Measurements from ENCODE around the gene RPS15.
"Not testable (repeated sequence)": the region's sequence is repeated elsewhere in the genome, so short reads cannot be mapped to it uniquely, and the experiment has no call there.

The RPS15 gene

GRCh38 chr19:1475751-1476437 is 37.7 kb downstream of the RPS15 start:
- no peak for TF ChIP-seq CTCF (IDR thresholded peaks at IDR 0.05; ENCODE audit: control insufficient read depth, extremely low read depth, insufficient read depth)
- H3K4me3 ChIP-seq (ENCODE audit: low read depth, low read length), result no peak overlapping the region
- no peak for DNase-seq (ENCODE audit: low read depth)

DNA sequence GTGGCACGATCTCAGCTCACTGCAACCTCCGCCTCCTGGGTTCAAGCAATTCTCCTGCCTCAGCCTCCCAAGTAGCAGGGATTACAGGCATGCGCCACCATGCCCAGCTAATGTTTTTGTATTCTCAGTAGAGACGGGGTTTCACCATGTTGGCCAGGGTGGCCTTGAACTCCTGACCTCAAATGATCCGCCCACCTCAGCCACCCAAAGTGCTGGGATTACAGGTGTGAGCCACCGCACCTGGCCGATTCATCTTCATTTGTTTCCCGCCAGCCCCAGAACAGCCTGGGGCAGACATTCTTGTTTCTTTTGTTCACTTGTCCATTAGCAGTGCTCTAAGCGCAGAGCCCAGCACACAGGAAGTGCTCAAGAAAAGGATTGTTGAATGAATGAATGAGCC is 38.9 kb downstream of the RPS15 start:
- DNase-seq (ENCODE audit: low read depth); H3K4me3 ChIP-seq (ENCODE audit: low read depth, low read length): not testable (repeated sequence)

DNA sequence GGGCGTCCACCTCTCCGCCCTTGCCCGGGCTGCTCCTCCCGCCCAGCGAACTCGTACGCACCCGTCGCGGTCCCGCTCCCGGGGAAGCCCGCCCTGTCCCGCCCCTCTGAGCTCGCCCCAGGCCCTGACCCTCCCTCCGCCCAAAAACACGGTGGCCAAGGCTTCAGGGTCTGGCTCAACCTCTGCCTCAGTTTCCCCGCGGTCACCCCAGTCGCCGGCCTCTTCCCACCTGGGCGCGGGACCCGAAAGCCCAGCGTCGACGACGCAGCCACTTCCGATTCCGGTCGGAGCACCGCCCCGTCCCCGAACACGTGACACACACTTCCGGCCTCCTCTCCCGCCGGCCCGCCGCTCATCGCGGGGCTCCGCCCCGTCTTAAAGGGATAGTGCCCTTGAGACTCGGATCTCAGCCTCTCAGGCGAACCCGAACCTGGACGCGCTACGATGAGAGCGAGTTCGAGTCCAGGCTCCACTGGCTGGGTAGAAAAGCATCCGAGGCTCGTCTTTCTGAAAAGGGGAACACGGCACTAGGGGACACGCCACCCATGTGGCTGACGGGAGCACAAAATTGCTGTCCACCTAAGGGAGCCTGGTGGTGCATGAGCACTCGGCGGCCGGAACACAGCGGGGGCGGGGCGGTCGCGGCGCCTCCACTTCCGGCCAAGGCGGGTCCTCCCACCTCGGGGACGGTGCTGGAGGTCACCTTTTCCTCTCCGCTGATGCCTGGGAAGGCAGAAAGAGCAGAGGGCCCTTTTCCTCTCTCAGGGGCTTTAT is 40.9 kb downstream of the RPS15 start, which contains the start of gene C19orf25:
C19orf25 (minus strand) TSS at position 282 of the 774 bp plus-strand sequence. CDS start 312 bp downstream, outside the sequence.
- TF ChIP-seq CTCF (IDR thresholded peaks at IDR 0.05; ENCODE audit: control insufficient read depth, extremely low read depth, insufficient read depth), result no peak
- DNase-seq (ENCODE audit: low read depth), result peak; percentile 73
- peak within 1 kb of the TSS; percentile 93 for H3K4me3 ChIP-seq (ENCODE audit: low read depth, low read length)

DNA sequence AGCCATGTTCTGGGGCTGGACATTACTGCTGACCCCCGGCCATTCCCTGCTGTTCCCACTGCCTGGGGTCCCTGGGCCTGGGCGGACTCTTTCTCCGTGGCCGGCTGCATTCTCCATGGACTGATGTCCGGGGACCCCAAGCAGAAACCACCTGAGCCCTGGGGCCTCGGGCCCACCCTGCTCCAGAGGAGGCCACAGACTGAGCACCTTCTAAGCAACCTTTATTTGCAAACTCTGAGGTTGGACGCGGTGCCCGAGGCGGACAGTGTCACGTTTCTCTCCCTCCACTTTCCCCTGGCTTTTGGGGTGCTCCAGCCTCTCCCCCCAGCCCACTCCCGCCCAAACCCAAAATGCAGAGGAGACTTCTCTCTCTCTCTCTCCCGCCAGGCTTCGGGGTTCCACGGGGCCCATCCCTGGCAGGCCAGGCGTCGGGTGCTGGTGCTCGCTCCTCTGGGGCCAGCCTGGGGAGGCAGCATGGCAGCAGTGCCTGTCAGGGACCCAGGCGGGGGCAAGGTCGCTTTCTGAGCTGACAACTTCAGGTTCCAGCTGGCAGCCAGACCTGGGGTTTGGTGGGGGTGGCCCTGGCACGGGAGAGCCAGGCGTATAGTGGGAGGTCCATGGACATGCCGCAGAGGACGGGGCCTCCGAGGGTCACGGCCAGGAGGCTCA is 43.2 kb downstream of the RPS15 start:
- H3K4me3 ChIP-seq (ENCODE audit: low read depth, low read length), result no peak overlapping the region
- DNase-seq (ENCODE audit: low read depth), result no peak
- TF ChIP-seq CTCF (IDR thresholded peaks at IDR 0.05; ENCODE audit: control insufficient read depth, extremely low read depth, insufficient read depth), result no peak

DNA sequence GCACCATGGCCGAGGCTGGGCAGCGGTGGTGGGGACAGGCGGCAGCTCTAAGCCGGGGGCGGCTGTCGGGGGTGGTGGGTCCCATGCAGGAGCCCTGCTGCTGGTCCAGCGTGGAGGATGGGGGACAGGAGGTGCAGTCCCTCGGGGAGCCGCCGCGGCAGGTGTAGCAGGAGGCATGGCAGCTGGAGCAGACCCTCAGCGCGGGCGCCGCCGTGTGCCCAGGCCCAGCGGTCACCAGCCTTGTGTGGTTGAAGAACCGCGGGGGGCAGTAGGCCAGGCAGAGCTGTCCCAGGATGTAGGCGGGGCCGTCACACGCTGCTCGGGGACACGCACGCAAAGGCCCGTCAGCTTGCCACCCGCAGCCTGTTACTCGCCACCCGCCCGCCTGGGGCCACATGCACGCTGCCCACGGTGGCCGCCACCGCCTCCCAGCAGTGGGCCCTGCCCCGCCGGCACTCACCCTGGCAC is 43.7 kb downstream of the RPS15 start:
- no peak for DNase-seq (ENCODE audit: low read depth)
- H3K4me3 ChIP-seq (ENCODE audit: low read depth, low read length), result no peak overlapping the region
- no peak for TF ChIP-seq CTCF (IDR thresholded peaks at IDR 0.05; ENCODE audit: control insufficient read depth, extremely low read depth, insufficient read depth)

- no peak for TF ChIP-seq CTCF (IDR thresholded peaks at IDR 0.05; ENCODE audit: control insufficient read depth, extremely low read depth, insufficient read depth)
- no peak for DNase-seq (ENCODE audit: low read depth)
- no peak overlapping the region for H3K4me3 ChIP-seq (ENCODE audit: low read depth, low read length)
These were observed 44.4 kb downstream of the RPS15 start for GRCh38 chr19:1482361-1483130.
